Small intestine (tissue), 7 donors: Measurements from ENCODE around the gene TTC34. TPM values are rescaled to one million over a fixed set of nuclear protein-coding genes. Genes with fewer than 3 reads are reported as not detected.
A peak's percentile ranks its signal among the peaks of the same experiment; 100 is the strongest.

ENCODE experiments used
- DNase-seq, 2 donors: peaks; one replicate each; pipeline versions ENCODE4 v3.0.0 to v3.0.0-alpha.2; 2013
- FAIRE-seq: peaks from 2 replicates; lab custom pipeline; 2012; peaks lifted over from hg19 to GRCh38; lab: Jason Lieb, UNC
- H3K27ac ChIP-seq, 3 donors: one replicate each; pipeline ENCODE4 v1.5.1; 2013; ENCODE audit warnings: low read length in 2 of 3, mild to moderate bottlenecking in 2 of 3, control low read depth in 1 of 3, inconsistent platforms in 1 of 3, low read depth in 1 of 3, moderate library complexity in 1 of 3
- H3K27me3 ChIP-seq, 3 donors: one replicate each; pipeline ENCODE4 v1.6.1; 2013; ENCODE audit warnings: low read length in 3 of 3, inconsistent platforms in 1 of 3; ENCODE audit not compliant: control insufficient read depth in 3 of 3, insufficient read depth in 3 of 3
- H3K36me3 ChIP-seq, 3 donors: one replicate each; pipeline ENCODE4 v1.6.1; 2013; ENCODE audit warnings: low read length in 3 of 3, inconsistent platforms in 1 of 3, low read depth in 1 of 3, mild to moderate bottlenecking in 1 of 3, moderate library complexity in 1 of 3; ENCODE audit not compliant: control insufficient read depth in 3 of 3, insufficient read depth in 2 of 3
- H3K4me1 ChIP-seq, 3 donors: one replicate each; pipeline ENCODE4 v1.6.1; 2013; ENCODE audit warnings: low read length in 2 of 3, inconsistent platforms in 1 of 3, low read depth in 1 of 3, mild to moderate bottlenecking in 1 of 3, moderate library complexity in 1 of 3; ENCODE audit not compliant: control insufficient read depth in 3 of 3, insufficient read depth in 2 of 3
- H3K4me3 ChIP-seq, 3 donors: one replicate each; pipeline ENCODE4 v1.5.1; 2013; ENCODE audit warnings: low read length in 3 of 3, control low read depth in 1 of 3, inconsistent platforms in 1 of 3, low read depth in 1 of 3, mild to moderate bottlenecking in 1 of 3, moderate library complexity in 1 of 3
- H3K9me3 ChIP-seq, 2 donors: one replicate each; pipeline ENCODE4 v1.6.1; 2013; ENCODE audit warnings: low read depth in 1 of 2, low read length in 1 of 2; ENCODE audit not compliant: control insufficient read depth in 2 of 2, insufficient read depth in 1 of 2
- WGBS, 3 donors: extraction: QIAGEN DNeasy Blood & Tissue Kit; methylation state at CpG; one replicate each; pipeline ENCODE4 v1.1.7; 2013; 5-methylcytosine and 5-hydroxymethylcytosine counted together
- polyA plus RNA-seq, 4 donors: library from polyadenylated mRNA; stranded (reverse) in 3 of 4; unstranded in 1 of 4; fragments of 200-250 nt in 3 of 4; fragments of 120-200 nt in 1 of 4; gene quantifications; one replicate each; pipeline versions ENCODE4 v1.2.1 to v1.2.3, GENCODE V29; 2013
- donor health status: healthy with polysubstance abuse.
- donor health status: control.
- donor health status: control.
- donor health status: Bipolar disorder and iron deficiency.
- donor health status: healthy.

TTC34 gene
- polyA plus RNA-seq, 4 donors: 0.22 to 1.9 TPM; not detected in 2

GRCh38 chr1:2825487-2826189, 24.1 kb upstream of the TTC34 start:
- no peak for FAIRE-seq
- WGBS, 3 donors: 62 to 79% (median 76%) methylated on average over 18 of the region's 18 CpGs
- Histone ChIP-seq H3K9me3 (peaks cover 0 to 7% of the 10 kb centered on the region in 2 donors), H3K27ac (no peak overlapping the region), H3K27me3 (no peaks in the 10 kb centered on the region), H3K4me1 (no peaks in the 10 kb centered on the region), H3K36me3 (no peaks in the 10 kb centered on the region), H3K4me3 (no peak overlapping the region)
- DNase-seq: no peak

DNA sequence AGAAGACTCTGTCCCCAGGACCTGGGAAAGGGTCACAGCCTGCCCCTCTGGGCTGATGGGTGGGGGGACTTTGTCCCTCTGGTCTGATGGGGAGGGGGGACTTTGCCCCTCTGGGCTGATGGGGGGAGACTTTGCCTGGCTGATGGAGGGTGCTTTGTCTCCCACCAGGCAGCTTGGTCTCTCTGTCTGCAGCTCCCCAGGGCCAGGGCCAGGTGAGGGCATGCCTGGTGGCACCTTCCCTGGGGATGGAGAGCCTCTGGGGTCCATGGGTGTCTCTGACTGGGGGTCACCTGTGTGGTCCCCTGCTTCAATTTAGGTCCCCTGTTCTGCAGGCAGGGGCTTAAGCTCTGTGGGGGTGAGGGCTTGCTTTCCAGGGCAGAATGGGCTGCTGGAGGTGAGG, 23.5 kb upstream of the TTC34 start:
- no peaks in the 10 kb centered on the region for H3K27me3 ChIP-seq
- no peak for DNase-seq
- H3K36me3 ChIP-seq: no peaks in the 10 kb centered on the region
- H3K4me3 ChIP-seq: no peak overlapping the region
- H3K4me1 ChIP-seq: no peaks in the 10 kb centered on the region
- H3K27ac ChIP-seq: no peak overlapping the region
- FAIRE-seq: no peak
- H3K9me3 ChIP-seq: peaks cover 0 to 7% of the 10 kb centered on the region in 2 donors

DNA sequence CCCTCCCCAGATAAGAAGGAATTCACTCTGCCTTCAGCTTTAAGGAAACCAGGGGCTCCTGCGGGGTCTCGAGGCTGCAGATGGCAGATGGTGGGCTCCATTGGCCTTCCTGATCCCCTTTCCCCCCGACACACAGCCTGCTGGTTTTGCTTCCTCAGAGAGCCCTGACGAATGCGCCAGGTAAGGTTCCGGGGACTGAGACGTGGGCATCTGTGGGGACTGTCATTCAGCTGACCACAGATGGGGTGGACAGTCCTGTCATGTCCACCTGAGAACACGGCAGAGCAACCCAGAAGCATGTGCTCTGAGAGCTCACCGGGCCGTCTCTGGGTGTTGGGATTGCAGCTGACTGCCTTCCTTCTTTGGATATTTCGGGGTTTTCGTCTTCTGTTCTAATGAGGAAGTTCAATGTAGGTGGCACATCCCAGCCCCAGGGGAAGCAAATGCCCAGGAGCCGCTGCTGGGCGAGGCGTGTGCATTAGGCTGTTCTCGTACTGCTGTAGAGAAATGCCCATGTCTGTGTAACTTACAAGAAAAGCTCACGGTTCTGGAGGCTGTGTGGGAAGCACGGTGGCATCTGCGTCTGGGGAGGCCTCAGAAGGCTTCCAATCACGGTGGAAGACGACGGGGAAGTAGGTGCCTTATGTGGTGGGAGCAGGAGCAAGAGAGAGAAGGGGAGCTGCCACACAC, 22.6 kb upstream of the TTC34 start:
- H3K4me1 ChIP-seq: no peaks in the 10 kb centered on the region
- DNase-seq (no peak), FAIRE-seq (no peak)
- no peaks in the 10 kb centered on the region for H3K36me3 ChIP-seq
- H3K27ac ChIP-seq: no peak overlapping the region
- no peaks in the 10 kb centered on the region for H3K27me3 ChIP-seq
- H3K9me3 ChIP-seq: peaks cover 0 to 7% of the 10 kb centered on the region in 2 donors
- no peak overlapping the region for H3K4me3 ChIP-seq
- WGBS, 3 donors: 69 to 78% (median 75%) methylated on average over 22 of the region's 22 CpGs

DNA sequence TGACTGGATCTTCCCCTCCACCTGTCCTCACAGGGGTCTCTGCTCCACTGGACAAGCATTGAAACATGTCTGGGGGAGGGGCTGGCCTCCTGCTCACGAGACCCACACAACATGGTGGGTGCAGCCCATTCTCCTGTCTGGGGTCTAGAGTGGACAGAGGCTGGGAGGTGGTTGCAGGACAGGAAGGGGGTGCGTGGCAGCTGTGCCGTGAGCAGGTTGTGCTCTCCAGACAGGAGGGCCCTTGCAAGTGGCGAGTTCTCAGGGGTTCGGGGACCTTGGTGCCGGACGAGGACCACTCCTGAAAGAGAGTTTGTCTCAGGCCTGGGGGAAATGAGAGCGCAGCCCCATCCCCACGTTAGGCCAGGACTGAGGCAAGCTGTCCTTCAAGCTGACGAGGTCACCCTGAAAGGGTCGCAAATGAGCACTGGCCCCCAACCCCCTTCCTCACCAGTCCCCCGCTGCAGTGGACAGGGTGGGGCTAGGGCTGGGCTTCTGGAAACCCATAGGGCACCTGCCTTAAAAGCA, 21.2 kb upstream of the TTC34 start:
- Histone ChIP-seq H3K4me3 (no peak overlapping the region), H3K9me3 (peaks cover 0 to 4% of the 10 kb centered on the region in 2 donors), H3K4me1 (no peaks in the 10 kb centered on the region), H3K36me3 (no peaks in the 10 kb centered on the region), H3K27ac (no peak overlapping the region), H3K27me3 (no peaks in the 10 kb centered on the region)
- FAIRE-seq (no peak), DNase-seq (no peak)
- 82 to 92% (median 84%) methylated on average over 12 of the region's 12 CpGs for WGBS, 3 donors

DNA sequence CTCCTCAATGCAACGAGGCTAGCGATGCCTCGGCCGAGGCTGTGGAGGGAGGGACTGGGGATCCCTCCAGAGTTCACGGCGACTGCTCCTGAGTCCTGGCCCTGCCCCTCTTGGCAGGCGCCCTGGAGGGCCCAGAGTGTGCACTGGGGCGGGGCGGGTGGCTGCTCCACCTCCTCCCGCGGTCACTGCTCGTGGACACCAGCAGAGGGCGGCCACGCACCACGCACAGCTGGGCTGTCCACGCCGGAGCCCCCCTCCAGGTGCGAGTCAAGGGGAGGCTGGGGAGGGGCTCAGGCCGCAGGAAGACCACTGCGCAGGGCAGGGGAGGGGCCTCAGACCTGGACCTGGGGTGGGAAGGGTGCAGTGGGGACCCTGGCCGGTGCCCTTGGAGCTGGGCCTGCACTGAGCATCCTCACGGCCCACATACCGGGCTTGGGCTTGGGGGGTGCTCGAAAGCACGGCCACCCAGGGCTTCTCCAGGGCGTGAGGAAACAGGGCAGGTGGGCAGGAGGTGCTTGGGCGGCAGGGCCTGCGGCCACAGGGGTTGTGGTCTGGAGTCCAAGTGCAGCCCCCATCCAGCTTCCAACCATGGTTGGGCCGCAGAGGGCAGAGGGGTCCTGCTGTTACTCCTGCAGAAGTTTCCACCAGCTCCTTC, 20.6 kb upstream of the TTC34 start:
- no peaks in the 10 kb centered on the region for H3K9me3 ChIP-seq
- H3K4me1 ChIP-seq: no peaks in the 10 kb centered on the region
- DNase-seq (peak; percentile 15 to 41), FAIRE-seq (no peak)
- H3K27ac ChIP-seq: no peak overlapping the region
- H3K4me3 ChIP-seq: no peak overlapping the region
- no peaks in the 10 kb centered on the region for H3K36me3 ChIP-seq
- H3K27me3 ChIP-seq: no peaks in the 10 kb centered on the region
- 15 to 24% (median 20%) methylated on average over 24 to 29 of the region's 29 CpGs for WGBS, 3 donors

- Histone ChIP-seq H3K4me3 (no peak overlapping the region), H3K9me3 (no peaks in the 10 kb centered on the region), H3K36me3 (no peaks in the 10 kb centered on the region), H3K27me3 (no peaks in the 10 kb centered on the region), H3K27ac (no peak overlapping the region), H3K4me1 (no peaks in the 10 kb centered on the region)
- no peak for FAIRE-seq
- no peak for DNase-seq
- 74 to 79% (median 76%) methylated on average over 17 of the region's 17 CpGs for WGBS, 3 donors
These were observed 20.0 kb upstream of the TTC34 start for GRCh38 chr1:2821373-2821955.

- 63 to 74% (median 69%) methylated on average over 11 of the region's 11 CpGs for WGBS, 3 donors
- Histone ChIP-seq H3K36me3 (no peaks in the 10 kb centered on the region), H3K4me3 (no peak overlapping the region), H3K27me3 (no peaks in the 10 kb centered on the region), H3K9me3 (no peaks in the 10 kb centered on the region), H3K27ac (no peak overlapping the region), H3K4me1 (no peaks in the 10 kb centered on the region)
- DNase-seq (no peak), FAIRE-seq (no peak)
These were observed 19.4 kb upstream of the TTC34 start for GRCh38 chr1:2820731-2821372.
